Measurements from ENCODE around the gene ANKRD10. TPM values are rescaled to one million over a fixed set of nuclear protein-coding genes. Genes with fewer than 3 reads are reported as not detected.

Gene ANKRD10
- total RNA-seq, 2 experiments from 2014 or later, result 75.5 to 83.8 TPM

- peaks cover 16% of the 10 kb centered on the region for H3K27me3 Mint-ChIP-seq
- POLR2A ChIA-PET, result no interaction called here
- H3K4me1 Mint-ChIP-seq (ENCODE audit: low read depth), result no peaks in the 10 kb centered on the region
- intact Hi-C loops (cut with DNase I, micrococcal nuclease), result no loop called here
- no peak overlapping the region for H3K4me3 Mint-ChIP-seq
- DNase-seq, result no peak
- H3K4me1 ChIP-seq (ENCODE audit: insufficient read depth, low read length), result no peaks in the 10 kb centered on the region
- H3K9me3 Mint-ChIP-seq, result no peaks in the 10 kb centered on the region
- no peak overlapping the region for H3K4me3 ChIP-seq (ENCODE audit: low read length)
- no peaks in the 10 kb centered on the region for H3K36me3 ChIP-seq (ENCODE audit: insufficient read depth, low read length)
- no peaks in the 10 kb centered on the region for H3K36me3 Mint-ChIP-seq (ENCODE audit: low read depth)
- no peak overlapping the region for H3K27ac ChIP-seq (ENCODE audit: low read depth in 1 of 2, low read length in 2 of 2)
- TF ChIP-seq CTCF (IDR thresholded peaks at IDR 0.05), result no peak
- no peak overlapping the region for H3K27ac Mint-ChIP-seq
- CTCF ChIA-PET, result no interaction called here
- ATAC-seq (ENCODE audit: poor library complexity), result no peak
- H3K9me3 ChIP-seq (ENCODE audit: control insufficient read depth in 1 of 2, insufficient read depth in 1 of 2, low read length in 2 of 2), result no peaks in the 10 kb centered on the region
- no peaks in the 10 kb centered on the region for H3K27me3 ChIP-seq (ENCODE audit: control insufficient read depth in 1 of 2, insufficient read depth in 2 of 2, low read length in 2 of 2)
Measured at GRCh38 chr13:110828705-110829104, 86.2 kb downstream of the ANKRD10 start.

Other genes starting within 250 kb of the ANKRD10 start
- 10 to 100 TPM; 50.2 to 56.5 TPM for gene CARS2, start 209.0 kb downstream of the ANKRD10 start, total RNA-seq
- gene ING1, start 201.4 kb downstream of the ANKRD10 start, total RNA-seq, result 10 to 100 TPM; 14.6 to 16.2 TPM
- 100 to 1,000 TPM; 144 to 150 TPM for gene ARHGEF7, start 200.2 kb upstream of the ANKRD10 start, total RNA-seq

Measured in CD4-positive, alpha-beta T cell (primary cell).